Astrocyte of the spinal cord (primary cell): ENCODE measurements around the gene LNP1.

Experiments
- DNase-seq: peaks from one replicate; pipeline ENCODE4 v3.0.0; 2011; ENCODE audit warnings: low read depth, low spot score
- H3K4me3 ChIP-seq: 2 replicates; pipeline ENCODE4 v1.5.1; 2011; ENCODE audit warnings: low read depth, mild to moderate bottlenecking, low read length, moderate library complexity
- in situ Hi-C: cut with HindIII; loops from 2 replicates; pipeline ENCODE4 v1.10.0; 2017; ENCODE audit warnings: low sequenced_read_pairs
- TF ChIP-seq, protein P1 (sequence below): IDR thresholded peaks from 2 replicates; pipeline ENCODE4 v1.5.1; 2012; ENCODE audit warnings: low read depth, mild to moderate bottlenecking, low read length, inconsistent platforms

LNP1 gene

DNA sequence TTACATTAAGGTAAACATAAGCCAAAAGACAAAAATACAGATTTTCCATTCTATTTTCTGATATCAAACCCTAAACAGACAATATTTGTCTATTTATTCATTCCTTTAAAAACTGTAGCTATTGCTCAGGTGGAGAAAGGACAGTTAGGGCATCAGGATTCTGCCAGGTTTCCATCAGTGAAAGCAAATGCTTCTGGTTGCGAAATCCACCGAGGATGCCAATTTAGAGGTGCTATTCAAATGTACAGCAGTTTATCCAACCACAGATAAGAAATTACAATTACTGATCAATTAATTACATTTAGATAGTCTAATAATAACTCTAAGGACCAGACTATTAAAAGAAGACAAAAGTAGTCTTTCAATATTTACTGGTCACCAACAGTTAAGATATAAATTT is 4.4 kb upstream of the LNP1 start:
- TF ChIP-seq, protein P1, sequence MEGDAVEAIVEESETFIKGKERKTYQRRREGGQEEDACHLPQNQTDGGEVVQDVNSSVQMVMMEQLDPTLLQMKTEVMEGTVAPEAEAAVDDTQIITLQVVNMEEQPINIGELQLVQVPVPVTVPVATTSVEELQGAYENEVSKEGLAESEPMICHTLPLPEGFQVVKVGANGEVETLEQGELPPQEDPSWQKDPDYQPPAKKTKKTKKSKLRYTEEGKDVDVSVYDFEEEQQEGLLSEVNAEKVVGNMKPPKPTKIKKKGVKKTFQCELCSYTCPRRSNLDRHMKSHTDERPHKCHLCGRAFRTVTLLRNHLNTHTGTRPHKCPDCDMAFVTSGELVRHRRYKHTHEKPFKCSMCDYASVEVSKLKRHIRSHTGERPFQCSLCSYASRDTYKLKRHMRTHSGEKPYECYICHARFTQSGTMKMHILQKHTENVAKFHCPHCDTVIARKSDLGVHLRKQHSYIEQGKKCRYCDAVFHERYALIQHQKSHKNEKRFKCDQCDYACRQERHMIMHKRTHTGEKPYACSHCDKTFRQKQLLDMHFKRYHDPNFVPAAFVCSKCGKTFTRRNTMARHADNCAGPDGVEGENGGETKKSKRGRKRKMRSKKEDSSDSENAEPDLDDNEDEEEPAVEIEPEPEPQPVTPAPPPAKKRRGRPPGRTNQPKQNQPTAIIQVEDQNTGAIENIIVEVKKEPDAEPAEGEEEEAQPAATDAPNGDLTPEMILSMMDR: no peak
- H3K4me3 ChIP-seq: no peak overlapping the region
- no peak for DNase-seq
- in situ Hi-C loops: no loop called here

DNA sequence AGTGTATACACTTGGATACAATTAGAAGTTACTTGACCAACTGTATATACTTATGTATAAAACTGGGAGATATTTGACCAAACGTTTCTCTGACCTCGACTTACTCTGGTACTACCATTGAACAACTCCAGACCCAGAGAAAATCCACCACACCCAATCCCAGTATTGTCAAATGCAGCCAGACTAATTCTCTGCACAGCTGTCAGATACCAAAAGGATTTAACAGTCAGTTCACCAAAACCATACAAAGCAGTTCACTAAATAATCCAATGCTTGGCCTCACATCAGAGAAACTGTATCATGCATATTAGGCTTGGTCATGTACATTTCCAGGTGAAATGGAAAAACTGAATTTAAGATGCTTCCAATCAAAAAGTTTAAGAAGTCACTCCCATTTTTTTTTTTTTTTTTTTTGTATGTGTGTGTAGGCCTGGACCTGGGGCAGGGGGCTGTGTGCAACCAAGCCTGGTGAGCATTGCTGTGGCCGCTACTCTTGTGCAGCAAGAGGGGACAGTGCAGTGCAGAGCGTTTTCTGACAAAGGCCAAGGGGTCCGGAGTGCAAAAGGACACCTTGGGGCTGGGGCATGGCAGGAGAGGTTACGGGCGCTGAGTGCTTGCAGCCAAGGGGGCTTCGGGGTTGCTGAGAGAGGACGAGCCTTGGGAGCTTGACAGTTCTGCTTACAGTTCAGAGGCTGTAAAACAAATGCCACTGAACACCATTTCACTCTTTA is 1.8 kb upstream of the LNP1 start:
- in situ Hi-C loops: no loop called here
- peak overlapping the region; percentile 79 for H3K4me3 ChIP-seq

DNA sequence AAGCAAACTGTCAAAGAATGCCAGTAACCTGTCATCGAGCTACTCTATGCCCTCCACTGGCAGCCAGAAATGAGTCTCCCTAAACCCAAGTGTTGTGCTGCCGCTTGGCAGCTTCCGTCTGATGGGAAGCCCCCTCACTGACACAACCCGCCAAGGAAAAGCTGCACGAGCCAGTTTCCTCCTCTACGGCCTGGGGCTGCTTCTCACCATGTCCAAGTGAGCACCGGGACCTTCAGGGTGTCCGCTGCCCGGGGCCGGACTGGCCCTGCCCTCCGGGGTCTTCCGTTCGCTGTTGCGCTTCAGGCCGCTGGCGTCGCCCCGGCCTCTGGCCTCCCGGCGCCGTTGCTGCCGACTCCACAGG is 940 bp upstream of the LNP1 start:
- DNase-seq: peak; percentile 13
- in situ Hi-C loops: no loop called here
- TF ChIP-seq, protein P1: no peak
- peak overlapping the region; percentile 79 for H3K4me3 ChIP-seq

More for the DNA sequence above, 1.8 kb upstream of the LNP1 start:
- DNase-seq: no peak
- TF ChIP-seq, protein P1: no peak

DNA sequence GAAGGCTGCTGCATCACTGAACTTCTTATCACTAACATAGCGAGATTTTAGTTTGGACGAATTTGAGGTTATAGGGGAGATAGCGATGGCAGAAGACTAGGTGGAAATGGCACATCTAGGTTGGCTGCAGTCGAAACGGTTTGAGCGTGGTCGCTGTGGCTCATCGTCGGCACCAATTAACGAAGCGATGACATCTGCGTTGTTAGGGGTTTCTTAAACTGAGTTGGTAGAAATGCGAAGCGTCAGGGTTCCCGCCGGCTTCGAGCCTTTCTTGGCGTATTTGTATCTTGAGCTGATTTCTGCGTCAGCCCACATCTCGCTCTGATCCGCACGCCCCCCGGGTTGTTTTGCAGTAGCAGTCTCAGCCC is 319 bp downstream of the LNP1 start:
- in situ Hi-C loops: no loop called here
- peak overlapping the region; percentile 79 for H3K4me3 ChIP-seq
- DNase-seq: no peak
- TF ChIP-seq, protein P1: no peak

DNA sequence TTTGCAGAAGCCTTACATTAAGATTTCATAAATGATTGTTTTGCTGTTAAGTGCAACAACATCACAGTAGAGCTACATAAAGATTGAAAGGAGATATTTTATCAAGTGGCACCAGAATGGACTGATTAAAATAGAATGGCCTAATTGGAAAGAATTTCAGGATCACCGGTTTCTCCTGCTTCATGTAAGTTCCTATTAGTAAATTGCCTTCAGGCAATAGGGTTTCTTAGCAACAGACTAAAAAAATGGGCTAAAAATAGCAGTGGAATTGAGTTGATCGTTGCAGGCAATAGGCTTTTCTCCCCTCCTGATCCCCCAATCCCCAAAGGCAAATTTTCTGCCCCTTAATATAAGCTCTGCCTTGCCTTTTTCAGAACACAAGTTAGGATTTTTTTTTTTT is 917 bp downstream of the LNP1 start:
- H3K4me3 ChIP-seq: peak overlapping the region; percentile 79
- TF ChIP-seq, protein P1: no peak
- in situ Hi-C loops: no loop called here
- DNase-seq: peak; percentile 55

DNA sequence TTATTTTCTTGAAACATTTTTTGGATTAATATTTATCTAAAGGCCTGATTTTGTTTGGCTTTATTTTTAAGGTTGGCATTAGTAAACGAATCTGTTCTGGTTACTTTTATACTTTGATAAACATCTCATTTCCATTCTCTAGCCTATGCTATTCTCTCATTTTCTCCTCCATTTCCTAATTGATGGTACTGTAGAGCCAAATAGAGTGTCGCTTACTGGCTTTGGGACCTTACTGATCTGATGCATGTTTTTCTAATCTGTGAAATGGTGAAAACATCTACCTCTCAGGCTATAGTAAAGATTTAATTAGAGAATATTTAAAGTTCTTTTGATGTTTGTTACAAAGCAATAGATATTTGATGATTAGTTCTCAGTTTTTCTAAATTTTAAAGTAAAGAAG is 1.6 kb downstream of the LNP1 start:
- peak overlapping the region; percentile 79 for H3K4me3 ChIP-seq
- DNase-seq: peak; percentile 6
- in situ Hi-C loops: no loop called here
- TF ChIP-seq, protein P1: no peak
